ENCODE measurements around the gene TBC1D5. TPM values are rescaled to one million over a fixed set of nuclear protein-coding genes. Genes with fewer than 3 reads are reported as not detected.
"Not testable (repeated sequence)": the region's sequence is repeated elsewhere in the genome, so short reads cannot be mapped to it uniquely, and the experiment has no call there.

TBC1D5 gene
- total RNA-seq, 1 donor from 2014 or later: 74.6 TPM

DNA sequence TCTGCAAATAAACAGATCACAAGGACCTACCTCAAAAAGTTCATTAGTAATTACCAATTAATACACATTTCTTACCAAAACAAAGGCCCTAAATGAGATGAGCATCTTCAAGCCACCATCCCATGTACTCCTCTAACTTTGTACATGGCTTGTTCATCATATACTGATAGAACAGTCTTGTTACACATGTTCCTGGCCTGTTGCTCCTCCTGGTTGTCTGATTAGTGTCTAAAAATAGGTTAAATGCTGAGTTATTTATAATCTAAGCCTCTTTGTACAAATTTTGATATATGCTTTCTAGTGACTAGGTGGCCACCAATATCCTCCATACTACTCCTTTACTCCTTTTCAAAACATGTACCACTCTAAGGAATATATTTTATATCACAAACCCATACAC, 25.0 kb downstream of the TBC1D5 start:
- TF ChIP-seq, protein P1, sequence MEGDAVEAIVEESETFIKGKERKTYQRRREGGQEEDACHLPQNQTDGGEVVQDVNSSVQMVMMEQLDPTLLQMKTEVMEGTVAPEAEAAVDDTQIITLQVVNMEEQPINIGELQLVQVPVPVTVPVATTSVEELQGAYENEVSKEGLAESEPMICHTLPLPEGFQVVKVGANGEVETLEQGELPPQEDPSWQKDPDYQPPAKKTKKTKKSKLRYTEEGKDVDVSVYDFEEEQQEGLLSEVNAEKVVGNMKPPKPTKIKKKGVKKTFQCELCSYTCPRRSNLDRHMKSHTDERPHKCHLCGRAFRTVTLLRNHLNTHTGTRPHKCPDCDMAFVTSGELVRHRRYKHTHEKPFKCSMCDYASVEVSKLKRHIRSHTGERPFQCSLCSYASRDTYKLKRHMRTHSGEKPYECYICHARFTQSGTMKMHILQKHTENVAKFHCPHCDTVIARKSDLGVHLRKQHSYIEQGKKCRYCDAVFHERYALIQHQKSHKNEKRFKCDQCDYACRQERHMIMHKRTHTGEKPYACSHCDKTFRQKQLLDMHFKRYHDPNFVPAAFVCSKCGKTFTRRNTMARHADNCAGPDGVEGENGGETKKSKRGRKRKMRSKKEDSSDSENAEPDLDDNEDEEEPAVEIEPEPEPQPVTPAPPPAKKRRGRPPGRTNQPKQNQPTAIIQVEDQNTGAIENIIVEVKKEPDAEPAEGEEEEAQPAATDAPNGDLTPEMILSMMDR (IDR thresholded peaks at IDR 0.05): no peak
- intact Hi-C loops (cut with DNase I): no loop called here
- Histone ChIP-seq H3K36me3 (no peaks in the 10 kb centered on the region), H3K4me3 (no peak overlapping the region), H3K27ac (no peak overlapping the region), H3K9me3 (peaks cover 9% of the 10 kb centered on the region), H3K27me3 (no peaks in the 10 kb centered on the region), H3K4me1 (no peaks in the 10 kb centered on the region)
- ATAC-seq: no peak
- no peak for DNase-seq

DNA sequence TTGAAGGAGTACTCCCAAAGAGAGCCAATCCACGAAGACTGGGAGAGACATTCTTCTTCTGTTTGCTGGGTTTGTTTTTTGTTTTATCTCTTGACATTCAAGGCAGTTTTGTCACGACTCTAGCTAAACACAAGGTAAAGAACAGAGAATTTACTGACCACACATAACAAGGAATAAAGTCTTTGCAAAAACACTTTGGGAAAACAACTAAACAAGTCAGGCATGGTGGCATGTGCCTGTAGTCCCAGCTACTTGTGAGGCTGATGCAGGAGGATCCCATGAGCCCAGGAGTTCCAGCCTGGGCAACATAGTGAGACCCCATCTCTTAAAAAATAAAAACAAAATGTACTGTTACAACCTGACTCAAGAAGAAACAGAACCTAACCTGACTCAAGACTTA, 28.0 kb downstream of the TBC1D5 start:
- H3K4me3 ChIP-seq: no peak overlapping the region
- no peak for ATAC-seq
- H3K27me3 ChIP-seq: no peaks in the 10 kb centered on the region
- intact Hi-C loops (cut with DNase I): no loop called here
- no peak overlapping the region for H3K27ac ChIP-seq
- TF ChIP-seq, protein P1 (IDR thresholded peaks at IDR 0.05): no peak
- no peaks in the 10 kb centered on the region for H3K36me3 ChIP-seq
- no peak for DNase-seq
- H3K4me1 ChIP-seq: no peaks in the 10 kb centered on the region
- peaks cover 9% of the 10 kb centered on the region for H3K9me3 ChIP-seq

DNA sequence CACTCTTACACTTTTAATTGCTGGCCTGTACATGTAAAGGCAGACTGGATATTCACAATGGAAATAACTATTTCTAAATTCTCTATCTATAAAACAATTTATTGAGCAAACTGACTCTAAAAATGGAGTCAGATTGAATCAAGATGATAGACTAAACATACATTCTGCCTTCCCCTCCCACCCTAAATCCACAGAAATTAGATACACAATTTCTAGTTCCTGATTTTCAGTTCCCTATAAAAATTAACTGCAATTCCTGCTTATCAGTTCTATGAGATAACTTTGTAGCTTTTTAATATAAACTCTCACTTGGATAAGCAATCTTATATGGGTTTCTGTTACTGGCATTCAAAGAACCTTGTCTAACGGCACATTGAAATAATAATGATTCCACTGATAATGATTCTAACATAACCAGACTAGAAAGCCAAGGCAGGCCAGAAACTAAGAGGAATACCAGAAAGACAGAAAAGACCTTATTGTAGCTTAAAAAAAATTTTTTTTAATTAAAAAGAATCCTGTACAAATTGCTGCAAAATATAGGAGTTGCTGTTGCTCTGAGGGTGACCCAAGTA, 33.1 kb downstream of the TBC1D5 start:
- intact Hi-C loops (cut with DNase I): no loop called here
- Histone ChIP-seq H3K4me3 (no peak overlapping the region), H3K36me3 (no peaks in the 10 kb centered on the region), H3K27me3 (no peaks in the 10 kb centered on the region), H3K4me1 (peaks cover 4% of the 10 kb centered on the region), H3K27ac (no peak overlapping the region), H3K9me3 (peaks cover 2% of the 10 kb centered on the region)
- TF ChIP-seq, protein P1 (IDR thresholded peaks at IDR 0.05): no peak
- no peak for DNase-seq
- ATAC-seq: no peak

DNA sequence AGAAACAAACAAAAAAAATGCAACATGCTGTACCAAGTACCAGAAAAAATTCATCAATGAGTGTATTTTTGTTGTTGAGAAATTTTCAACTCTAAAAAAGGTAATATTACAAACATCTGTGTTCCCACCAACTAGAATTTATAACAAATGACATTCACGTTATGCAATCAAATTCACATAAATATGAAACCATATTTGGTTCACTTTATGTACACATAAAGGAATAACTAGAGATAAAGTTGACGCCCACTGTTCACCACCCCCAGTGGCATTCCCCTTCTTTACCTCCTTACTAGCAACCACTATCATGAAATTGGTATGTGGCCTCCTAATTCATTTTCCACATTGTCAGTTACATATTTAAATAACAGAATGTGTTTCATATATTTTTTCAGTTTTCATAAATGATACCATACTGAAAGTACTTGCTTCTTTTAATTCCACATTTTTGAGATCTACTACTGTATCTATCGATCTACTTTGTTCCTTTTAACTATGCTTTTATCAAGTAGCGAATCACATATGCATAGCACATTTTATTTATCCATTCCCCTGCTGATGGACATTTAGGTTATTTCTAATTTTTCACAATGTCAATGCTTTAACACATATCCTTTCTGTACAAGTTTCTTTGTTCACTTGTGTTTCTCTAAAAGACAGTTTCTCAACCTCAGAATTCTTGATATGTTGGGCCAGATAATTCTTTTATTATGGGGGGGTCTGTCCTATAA, 34.5 kb downstream of the TBC1D5 start:
- TF ChIP-seq, protein P1 (IDR thresholded peaks at IDR 0.05): no peak
- no peaks in the 10 kb centered on the region for H3K36me3 ChIP-seq
- no peaks in the 10 kb centered on the region for H3K9me3 ChIP-seq
- ATAC-seq (no peak), DNase-seq (no peak)
- no peak overlapping the region for H3K27ac ChIP-seq
- no peak overlapping the region for H3K4me3 ChIP-seq
- no peaks in the 10 kb centered on the region for H3K27me3 ChIP-seq
- H3K4me1 ChIP-seq: peaks cover 4% of the 10 kb centered on the region
- intact Hi-C loops (cut with DNase I): no loop called here

DNA sequence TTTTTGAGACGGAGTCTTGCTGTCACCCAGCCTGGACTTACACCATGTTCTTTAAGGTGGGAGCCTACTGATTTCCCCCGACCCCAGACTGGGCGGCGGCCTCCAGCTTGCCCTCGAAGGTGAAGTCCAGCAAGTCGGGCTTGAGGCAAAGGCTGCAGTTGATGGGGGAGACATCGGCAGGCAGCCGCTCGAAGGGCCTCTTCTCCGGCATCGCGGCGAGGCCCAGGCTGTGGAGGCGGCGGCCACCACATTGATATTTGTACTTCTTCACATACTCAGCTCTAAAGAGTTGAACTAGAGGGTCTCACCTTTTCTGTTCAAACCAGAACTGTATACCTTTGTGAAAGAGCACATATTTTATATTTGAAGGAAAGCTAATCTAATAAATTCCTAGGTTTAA, 36.4 kb downstream of the TBC1D5 start:
- H3K4me1 ChIP-seq; intact Hi-C loops (cut with DNase I); H3K27ac ChIP-seq; H3K27me3 ChIP-seq; H3K36me3 ChIP-seq; ATAC-seq; H3K4me3 ChIP-seq; DNase-seq; H3K9me3 ChIP-seq: not testable (repeated sequence)

DNA sequence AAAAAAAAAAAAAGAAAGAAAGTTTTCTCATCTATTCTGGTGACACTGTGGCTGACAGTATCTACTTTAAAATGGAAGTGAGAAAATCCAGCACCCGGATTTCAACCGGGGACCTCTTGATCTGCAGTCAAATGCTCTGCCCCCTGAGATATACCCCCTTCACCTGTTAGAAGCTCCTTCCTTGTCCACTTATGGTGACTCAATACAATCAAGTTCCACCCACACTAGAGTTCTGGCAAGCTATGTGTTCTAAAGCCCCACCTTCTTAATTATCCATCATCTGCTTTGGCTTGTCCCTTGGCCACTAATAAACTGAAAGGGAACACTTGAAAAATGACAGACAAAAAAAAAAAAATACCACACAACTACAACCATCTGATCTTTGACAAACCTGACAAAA, 42.6 kb downstream of the TBC1D5 start:
- H3K27me3 ChIP-seq; H3K36me3 ChIP-seq; intact Hi-C loops (cut with DNase I); H3K4me1 ChIP-seq; ATAC-seq; H3K9me3 ChIP-seq; H3K27ac ChIP-seq; DNase-seq; H3K4me3 ChIP-seq: not testable (repeated sequence)

DNA sequence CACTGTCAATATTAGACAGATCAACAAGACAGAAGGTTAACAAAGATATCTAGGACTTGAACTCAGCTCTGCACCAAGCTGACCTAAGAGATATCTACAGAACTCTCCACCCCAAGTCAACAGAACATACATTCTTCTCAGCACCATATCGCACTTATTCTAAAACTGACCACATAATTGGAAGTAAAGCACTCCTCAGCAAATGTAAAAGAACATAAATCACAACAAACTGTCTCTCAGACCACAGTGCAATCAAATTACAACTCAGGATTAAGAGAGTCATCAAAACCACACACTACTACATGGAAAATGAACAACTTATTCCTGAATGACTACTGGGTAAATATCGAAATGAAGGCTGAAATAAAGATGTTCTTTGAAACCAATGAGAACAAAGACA, 46.8 kb downstream of the TBC1D5 start:
- intact Hi-C loops (cut with DNase I); DNase-seq; ATAC-seq: not testable (repeated sequence)

DNA sequence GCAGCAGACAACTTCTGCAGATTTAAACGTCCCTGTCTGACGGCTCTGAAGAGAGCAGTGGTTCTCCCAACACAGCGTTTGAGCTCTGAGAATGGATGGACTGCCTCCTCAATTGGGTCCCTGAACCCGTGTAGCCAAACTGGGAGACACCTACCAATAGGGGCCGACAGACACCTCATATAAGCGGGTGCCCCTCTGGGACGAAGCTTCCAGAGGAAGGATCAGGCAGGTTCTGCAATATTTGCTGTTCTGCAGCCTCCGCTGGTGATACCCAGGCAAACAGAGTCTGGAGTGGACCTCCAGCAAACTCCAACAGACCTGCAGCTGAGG, 48.8 kb downstream of the TBC1D5 start:
- H3K27me3 ChIP-seq; intact Hi-C loops (cut with DNase I): not testable (repeated sequence)

More for the DNA sequence above, 46.8 kb downstream of the TBC1D5 start:
- not testable (repeated sequence) for H3K27me3 ChIP-seq, H3K4me1 ChIP-seq, H3K27ac ChIP-seq, H3K4me3 ChIP-seq, H3K36me3 ChIP-seq, H3K9me3 ChIP-seq

DNA sequence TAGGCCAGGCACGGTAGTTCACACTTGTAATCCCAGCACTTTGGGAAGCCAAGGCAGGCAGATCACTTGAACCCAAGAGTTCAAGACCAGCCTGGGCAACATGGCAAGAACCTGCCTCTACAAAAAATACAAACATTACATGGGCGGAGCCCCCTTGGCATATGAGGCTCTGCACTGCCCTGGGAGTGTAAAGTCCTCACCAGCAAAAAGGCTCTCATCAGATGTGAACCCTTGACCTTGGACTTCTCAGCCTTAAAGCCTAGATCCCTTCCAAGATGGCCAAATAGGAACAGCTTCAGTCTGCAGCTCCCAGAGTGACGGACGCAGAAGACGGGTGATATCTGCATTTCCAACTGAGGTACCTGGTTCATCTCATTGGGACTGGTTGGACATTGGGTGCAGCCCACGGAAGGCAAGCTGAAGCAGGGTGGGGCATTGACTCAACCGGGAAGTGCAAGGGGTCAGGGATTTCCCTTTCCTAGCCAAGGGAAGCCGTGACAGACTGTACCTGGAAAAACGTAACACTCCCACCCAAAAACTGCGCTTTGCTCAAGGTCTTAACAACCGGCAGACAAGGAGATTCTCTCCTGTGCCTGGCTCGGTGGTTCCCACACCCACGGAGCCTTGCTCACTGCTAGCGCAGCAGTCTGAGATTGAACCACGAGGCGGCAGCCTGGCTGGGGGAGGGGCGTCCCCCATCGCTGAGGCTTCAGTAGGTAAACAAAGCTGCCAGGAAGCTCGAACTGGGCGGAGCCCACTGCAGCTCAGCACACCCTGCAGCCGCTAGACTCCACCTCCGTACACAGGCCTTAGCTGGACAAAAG, 49.4 kb downstream of the TBC1D5 start:
- ATAC-seq; H3K9me3 ChIP-seq; H3K27ac ChIP-seq; DNase-seq; intact Hi-C loops (cut with DNase I); H3K4me1 ChIP-seq; H3K36me3 ChIP-seq; H3K4me3 ChIP-seq; H3K27me3 ChIP-seq: not testable (repeated sequence)

More for the DNA sequence above, 48.8 kb downstream of the TBC1D5 start:
- H3K27ac ChIP-seq, H3K4me1 ChIP-seq, DNase-seq, H3K9me3 ChIP-seq, H3K36me3 ChIP-seq, H3K4me3 ChIP-seq, ATAC-seq: not testable (repeated sequence)
